Measurements from ENCODE around the gene PTPRD.

DNA sequence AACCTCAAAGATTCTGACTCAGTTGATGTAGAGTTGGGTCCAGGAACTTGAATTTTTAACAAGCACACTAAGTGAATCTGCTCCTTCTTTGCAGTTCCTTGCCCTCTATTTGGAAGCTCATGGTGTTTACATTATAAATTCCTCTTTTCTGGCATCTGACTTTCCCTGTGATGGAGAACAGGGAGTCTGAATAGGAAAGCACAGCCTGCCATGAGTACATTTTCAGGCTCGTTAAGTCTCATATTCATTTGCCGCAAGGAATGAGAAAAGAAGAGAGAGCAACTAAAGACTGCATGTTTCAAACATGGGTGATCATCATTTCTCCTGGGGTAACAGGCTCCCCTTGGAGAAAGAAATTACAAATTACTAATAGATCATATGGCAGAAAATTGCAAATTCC, 2345.2 kb downstream of the PTPRD start:
- TF ChIP-seq, protein P1, sequence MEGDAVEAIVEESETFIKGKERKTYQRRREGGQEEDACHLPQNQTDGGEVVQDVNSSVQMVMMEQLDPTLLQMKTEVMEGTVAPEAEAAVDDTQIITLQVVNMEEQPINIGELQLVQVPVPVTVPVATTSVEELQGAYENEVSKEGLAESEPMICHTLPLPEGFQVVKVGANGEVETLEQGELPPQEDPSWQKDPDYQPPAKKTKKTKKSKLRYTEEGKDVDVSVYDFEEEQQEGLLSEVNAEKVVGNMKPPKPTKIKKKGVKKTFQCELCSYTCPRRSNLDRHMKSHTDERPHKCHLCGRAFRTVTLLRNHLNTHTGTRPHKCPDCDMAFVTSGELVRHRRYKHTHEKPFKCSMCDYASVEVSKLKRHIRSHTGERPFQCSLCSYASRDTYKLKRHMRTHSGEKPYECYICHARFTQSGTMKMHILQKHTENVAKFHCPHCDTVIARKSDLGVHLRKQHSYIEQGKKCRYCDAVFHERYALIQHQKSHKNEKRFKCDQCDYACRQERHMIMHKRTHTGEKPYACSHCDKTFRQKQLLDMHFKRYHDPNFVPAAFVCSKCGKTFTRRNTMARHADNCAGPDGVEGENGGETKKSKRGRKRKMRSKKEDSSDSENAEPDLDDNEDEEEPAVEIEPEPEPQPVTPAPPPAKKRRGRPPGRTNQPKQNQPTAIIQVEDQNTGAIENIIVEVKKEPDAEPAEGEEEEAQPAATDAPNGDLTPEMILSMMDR (IDR thresholded peaks at IDR 0.05 in 4 of 5, conservative IDR thresholded peaks at IDR 0.05 in 1 of 5) = no peak
- TF ChIP-seq POLR2A (IDR thresholded peaks at IDR 0.05) = no peak
